Central memory CD4-positive, alpha-beta T cell (primary cell): ENCODE measurements around the gene OSGIN1.
"Not testable (repeated sequence)": the region's sequence is repeated elsewhere in the genome, so short reads cannot be mapped to it uniquely, and the experiment has no call there.

ENCODE experiments used
- DNase-seq: peaks from one replicate; pipeline ENCODE4 v3.0.0; 2022

The OSGIN1 gene

DNA sequence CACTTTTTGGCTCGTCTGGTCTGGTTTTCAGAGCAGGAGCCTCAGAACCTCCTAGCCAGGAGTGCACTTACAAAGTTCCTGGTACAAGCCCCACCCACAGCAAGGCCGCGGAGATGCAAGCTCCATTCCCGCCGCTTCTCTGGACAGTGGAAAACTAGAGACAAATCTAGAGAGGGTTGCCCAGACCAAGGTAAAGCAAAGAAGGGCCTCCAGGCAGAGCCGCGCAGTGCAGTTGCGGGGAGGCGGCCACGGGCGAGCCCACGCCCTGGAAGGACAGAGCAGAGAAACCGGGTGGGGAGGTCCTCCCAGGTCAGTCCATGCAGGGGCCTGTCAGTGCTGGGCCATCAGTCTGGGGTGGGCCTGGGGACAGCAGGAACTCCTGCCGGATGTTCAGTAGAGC, 11.0 kb upstream of the OSGIN1 start:
- no peak for DNase-seq

DNA sequence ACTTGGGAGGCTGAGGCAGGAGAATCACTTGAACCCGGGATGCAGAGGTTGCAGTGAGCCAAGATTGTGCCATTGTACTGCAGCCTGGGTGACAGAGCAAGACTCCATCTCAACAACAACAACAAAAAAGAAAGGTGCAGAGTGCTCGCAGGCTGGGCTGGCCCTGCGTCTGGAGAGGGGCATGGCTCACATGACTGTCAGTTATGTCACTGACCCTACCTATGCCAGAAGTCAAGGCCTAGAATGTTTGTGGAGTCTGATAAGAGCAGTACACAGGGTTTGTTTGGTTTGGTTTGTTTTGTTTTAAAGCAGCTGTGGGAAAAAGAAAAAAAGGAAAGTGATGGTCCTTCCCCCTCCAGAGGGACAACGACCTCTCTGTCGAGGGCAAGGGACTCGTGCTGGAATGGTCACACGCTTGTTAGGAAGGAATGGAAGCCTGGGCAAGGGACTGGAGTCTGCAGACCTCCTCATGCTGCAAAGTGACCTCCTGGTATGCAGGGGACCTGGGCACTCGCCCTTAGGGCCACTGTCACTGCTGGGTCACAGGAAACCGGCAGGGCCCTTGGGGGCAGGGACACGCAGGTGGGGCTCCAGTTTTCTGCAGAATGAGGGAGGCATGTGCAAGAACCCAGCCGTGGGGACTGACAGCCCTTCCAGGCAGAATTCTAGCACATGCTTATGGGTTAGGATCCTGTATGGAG, 10.1 kb upstream of the OSGIN1 start:
- no peak for DNase-seq

GRCh38 chr16:83943516-83944050, 9.5 kb upstream of the OSGIN1 start:
- no peak for DNase-seq

DNA sequence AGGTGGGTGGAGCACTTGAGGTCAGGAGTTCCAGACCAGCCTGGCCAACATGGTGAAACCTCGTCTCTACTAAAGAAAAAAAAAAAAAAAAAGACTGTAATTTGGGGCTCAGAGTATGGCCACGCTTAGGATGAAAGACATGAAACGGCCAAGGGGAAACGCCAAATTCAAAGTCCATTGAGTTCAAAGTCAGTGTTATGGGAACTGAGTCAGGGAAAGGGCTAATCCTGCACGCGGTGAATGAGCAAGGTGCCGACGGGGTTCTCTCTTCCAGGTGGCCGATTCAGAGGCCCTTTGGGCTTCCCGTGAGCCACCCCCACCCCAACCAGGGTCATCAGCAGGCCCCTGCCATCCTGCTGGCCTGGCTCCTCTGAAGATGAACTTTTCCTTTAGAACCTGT, 7.5 kb upstream of the OSGIN1 start:
- no peak for DNase-seq

DNA sequence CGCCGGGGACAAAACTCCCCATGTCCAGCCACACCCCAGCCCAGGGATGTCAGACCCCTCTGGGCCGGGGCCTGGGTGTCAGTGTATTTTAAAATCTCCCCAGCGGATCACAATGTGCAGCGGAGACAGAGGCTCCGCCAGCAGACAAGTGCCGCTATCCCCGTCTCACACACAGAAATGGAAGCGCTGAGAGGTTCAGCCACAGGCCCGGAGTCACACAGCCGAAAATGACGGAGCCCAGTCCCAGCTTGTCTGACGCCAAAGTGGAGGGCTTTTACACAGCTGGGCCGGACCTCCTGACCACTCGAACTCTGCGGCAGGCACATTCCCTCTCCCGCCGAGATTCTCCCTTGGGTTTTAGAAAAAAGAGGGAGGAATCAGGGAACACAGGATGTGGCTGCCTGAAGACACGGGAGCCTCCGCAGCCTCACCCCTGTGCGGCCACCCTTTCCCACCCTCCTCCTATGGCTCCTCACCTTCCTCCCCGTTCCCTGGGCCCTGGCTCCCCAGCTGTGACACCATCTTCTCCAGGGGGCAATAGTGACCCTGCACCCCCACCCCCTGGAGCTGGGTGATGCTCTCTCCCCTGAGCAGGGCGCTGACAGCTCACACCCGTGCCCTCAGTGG, 6.8 kb upstream of the OSGIN1 start:
- no peak for DNase-seq

DNA sequence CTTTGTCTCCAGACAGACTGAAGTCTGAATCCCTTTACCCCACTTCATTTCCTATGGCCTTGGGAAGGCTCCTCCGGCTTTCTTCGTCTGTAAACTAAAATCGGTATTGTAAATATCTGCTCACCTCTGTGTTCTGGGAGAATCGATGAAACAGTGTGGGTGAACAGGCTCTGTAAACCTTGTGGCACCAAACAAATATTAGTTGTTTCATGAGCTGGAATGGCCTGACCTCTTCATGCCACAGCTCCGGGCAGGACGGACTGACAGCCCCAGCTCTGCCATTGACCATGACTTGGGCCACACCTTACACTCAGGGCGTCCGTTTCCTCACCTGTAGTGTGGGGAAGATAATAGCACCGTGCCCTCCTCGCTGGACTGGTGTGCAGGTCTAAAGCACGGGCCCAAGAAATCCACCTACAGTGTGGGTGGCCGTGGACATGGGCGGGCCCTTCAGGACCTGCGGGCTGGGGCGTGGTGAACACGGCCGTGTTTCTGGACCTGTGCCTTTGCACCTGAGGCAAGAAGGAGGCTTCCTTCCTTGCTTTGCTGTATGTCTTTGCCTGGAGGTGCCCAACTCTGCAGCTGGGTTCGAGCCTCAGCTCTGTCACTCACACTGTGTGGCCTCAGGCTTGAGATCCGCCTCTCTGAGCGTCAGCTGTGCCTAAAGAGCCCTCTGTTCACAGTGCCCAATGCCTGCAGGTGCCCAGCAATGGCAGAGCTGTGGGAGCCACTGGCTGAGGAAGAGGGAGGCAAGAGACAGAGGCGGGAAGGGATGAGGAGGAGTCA, 6.1 kb upstream of the OSGIN1 start:
- DNase-seq: no peak

DNA sequence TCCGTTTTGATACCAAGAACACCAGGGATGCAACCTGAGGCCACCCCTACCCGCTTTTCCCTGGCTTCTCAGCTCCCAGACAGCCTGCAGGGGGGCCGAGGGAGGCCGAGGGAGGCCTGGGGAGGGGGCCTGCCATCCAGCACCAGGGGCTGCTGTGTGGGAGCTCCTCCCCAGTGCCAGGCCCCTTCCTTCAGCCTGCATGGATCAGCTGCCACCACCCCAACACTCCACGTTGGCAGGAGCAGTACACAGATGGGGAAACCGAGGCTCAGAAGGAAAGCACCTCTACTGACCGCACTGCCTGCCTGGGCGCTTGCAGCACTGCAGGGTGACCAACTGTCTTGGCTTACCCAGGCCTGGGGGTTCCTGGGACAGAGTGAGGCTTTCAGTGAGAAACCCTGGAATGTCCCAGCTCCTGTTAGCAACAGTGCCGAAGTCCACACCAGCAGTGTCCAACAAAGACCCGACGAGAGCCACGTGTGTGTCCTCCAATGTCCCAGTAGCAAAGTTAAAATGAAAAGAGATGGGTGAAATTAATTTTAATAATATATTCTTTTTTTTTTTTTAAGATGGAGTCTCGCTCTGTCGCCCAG, 5.3 kb upstream of the OSGIN1 start:
- no peak for DNase-seq

DNA sequence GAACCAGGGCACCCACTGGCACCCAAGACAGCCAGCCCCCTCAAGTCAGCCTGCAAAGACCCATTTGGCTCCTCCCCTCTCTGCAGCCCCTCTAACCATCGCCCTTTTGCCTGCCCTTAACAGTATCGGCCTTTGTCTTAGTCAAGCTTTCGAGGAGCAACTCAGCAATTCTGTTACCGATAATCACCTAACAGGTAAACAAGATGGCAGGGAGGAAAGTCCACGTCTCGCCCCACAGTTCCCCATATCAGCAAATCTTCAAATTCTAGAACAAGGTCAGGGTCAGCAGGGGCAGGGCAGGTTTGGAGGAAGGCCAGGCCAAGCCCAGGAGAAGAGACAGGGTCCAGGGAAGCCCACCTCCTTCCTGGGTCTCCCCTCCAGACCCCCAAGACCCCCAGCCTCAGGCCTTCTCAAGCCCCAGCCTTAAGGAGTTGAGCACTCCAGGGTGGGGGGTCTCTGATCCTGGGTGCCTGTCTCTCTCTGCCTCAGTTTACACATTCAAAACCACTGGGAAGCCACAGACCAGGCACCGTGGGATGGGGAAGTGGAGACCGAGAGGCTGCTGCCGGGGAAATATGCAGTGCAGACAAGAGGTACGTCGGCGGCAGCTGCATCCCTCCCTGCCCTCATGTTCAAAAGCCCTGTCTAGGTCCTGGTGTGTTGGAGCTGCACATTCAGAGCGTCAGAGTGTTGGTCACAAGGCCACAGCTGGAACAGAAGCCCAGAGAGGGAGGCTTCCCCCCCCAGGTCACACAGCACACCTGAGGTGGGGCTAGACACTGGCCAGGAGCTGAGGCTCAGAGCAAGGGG, 3.9 kb upstream of the OSGIN1 start:
- no peak for DNase-seq

DNA sequence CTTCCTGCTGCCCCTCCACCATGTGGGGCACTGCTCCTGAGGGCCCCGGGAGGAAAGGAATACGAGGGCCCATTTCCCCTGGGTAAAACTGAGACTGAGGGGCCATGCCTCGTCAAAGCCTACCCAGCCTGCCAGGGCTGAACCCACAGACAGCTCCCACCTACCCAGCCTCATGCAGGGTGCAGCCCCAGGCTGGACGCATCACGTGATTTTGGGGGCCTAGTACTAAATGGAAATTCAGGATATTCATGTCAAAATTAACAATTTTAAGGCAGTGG, 3.4 kb upstream of the OSGIN1 start:
- DNase-seq: no peak

DNA sequence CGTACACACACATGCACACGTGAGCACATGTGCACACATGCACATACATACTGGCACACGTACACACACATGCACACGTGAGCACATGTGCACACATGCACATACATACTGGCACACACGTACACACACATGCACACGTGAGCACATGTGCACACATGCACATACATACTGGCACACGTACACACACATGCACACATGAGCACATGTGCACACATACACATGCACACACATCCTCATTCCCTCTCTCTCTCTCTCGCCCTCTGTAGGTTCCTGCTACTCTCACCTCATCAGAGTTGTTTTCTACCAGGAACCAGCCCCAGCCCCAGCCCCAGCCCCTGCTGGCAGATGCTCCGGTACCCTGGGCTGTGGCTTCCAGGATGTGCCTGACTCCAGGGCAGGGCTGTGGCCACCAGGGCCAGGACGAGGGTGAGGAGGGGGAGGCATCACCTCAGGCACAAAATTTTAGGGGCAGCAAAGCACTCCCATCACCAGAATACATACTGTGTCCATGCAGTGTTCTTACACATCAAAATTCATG, 2.1 kb upstream of the OSGIN1 start:
- not testable (repeated sequence) for DNase-seq

GRCh38 chr16:83951544-83951943, 1.5 kb upstream of the OSGIN1 start:
- no peak for DNase-seq

GRCh38 chr16:83952587-83952939, 477 bp upstream of the OSGIN1 start:
- DNase-seq: no peak

GRCh38 chr16:83953796-83954576, 946 bp downstream of the OSGIN1 start:
- no peak for DNase-seq

GRCh38 chr16:83954577-83955016, 1.6 kb downstream of the OSGIN1 start:
- DNase-seq: no peak

DNA sequence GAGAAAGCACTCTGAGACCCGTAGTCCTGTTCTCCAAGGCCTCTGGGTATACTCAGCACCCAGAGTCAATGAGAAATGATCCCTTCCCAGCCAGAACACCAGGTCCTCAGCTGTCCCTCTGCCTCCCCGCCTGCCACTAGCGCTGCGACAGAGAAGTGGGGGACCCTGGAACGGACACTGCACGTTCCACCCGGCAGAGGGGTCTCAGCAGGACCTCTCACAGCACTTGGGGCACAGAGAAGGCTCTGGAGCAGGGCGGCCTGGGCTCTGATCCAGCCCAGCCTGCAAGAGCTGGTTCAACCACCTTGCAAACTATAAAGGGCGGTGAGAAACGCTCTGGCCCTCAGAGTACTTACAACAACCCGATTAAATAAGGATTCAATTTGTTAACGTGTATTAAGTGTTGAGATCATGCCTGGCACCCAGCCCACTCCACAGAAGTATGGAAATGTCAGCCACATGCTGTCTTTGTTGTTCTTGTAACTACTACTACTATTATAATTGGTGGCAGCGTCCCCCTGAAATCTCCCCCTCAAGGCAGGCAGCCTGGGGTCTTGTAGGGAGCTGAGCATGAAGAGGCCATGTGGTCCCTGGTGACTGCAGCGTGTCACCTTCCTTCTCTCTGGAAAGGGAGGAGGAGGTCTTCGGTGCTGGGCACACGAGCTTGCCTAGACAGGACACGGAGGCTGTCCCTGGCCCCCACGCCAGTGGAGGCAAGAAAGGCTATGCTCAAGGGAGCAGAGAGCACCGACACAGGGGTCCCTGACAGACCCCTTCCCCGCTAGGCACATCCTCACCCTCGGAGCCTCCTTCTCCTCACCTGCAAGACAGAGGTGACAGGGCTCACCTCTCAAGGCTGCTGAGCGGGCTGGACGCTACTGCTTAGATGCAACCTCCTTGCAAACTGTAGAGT, 2.4 kb downstream of the OSGIN1 start:
- DNase-seq: no peak

- DNase-seq: peak; percentile 40
These were observed 3.6 kb downstream of the OSGIN1 start for GRCh38 chr16:83956336-83957289.

DNA sequence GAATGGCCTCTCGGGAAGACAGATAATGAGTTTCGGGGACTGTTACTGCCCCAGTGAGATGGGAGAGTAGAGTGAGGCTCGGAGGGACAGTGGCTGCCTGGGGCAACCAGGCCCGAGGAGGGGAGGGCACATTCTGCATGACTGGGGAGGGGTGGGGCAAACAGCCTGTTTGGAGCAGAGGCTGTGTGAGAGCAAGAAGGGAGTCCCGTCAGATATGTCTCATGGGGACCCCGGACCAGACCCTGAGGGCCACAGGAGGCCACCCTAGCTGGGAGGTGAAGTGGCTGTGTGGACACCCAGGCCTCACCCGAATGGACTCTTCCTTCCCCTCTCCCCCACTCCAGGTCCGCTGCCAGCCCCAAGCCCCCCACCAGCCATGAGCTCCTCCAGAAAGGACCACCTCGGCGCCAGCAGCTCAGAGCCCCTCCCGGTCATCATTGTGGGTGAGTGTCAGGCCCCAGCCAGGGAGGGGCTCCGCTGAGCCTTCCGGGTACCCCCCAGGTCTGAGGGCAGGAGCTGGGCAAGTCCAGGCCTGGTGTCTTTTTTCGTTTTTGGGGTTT, 4.3 kb downstream of the OSGIN1 start:
- no peak for DNase-seq

- DNase-seq: no peak
These were observed 5.3 kb downstream of the OSGIN1 start for GRCh38 chr16:83958137-83958845.
